GM23338 (cell line): ENCODE data around the gene PLCL1. TPM values are rescaled to one million over a fixed set of nuclear protein-coding genes. Genes with fewer than 3 reads are reported as not detected.

Source experiments
- EZH2 ChIP-seq: fragments of 200-600 bp; sonication (generic); IDR thresholded peaks from one replicate; pipeline ENCODE4 v1.8.0; 2017; ENCODE audit warnings: antibody characterized with exemption, mild to moderate bottlenecking, low read depth; ENCODE audit not compliant: unreplicated experiment
- EZH2phosphoT487 ChIP-seq: fragments of 200-600 bp; sonication (generic); IDR thresholded peaks from one replicate; pipeline ENCODE4 v1.8.1; 2018; ENCODE audit warnings: antibody characterized with exemption; ENCODE audit not compliant: unreplicated experiment
- NANOG ChIP-seq: IDR thresholded peaks from 2 replicates; pipeline ENCODE4 v1.6.1; 2016; ENCODE audit warnings: antibody characterized with exemption, borderline replicate concordance
- POLR2AphosphoS5 ChIP-seq: IDR thresholded peaks from 2 replicates; pipeline ENCODE4 v1.6.1; 2016; ENCODE audit warnings: antibody characterized with exemption, low read depth
- STAT1 ChIP-seq: IDR thresholded peaks from one replicate; pipeline ENCODE4 v1.6.1; 2016; ENCODE audit warnings: antibody characterized with exemption; ENCODE audit not compliant: unreplicated experiment
- ZNF114 ChIP-seq: fragments of 250-450 bp; sonication (Bioruptor Pico); IDR thresholded peaks from 2 replicates; pipeline ENCODE4 v1.5.0; 2020; ENCODE audit warnings: mild to moderate bottlenecking, moderate library complexity
- polyA plus RNA-seq: library from polyadenylated mRNA; unstranded; fragments of >200 nt; fragmentation: Nextera tagmentation; extraction: Ambion mirVana; gene quantifications from 2 replicates; pipeline ENCODE4 v1.2.1, GENCODE V29; 2016
- total RNA-seq: library from RNA; depleted of rRNA; stranded (reverse); fragments of >200 nt; shearing (Covaris generic); gene quantifications from 2 replicates; pipeline ENCODE4 v1.2.3, GENCODE V29; 2014
- TF ChIP-seq, protein P1 (sequence below): fragments of 250-450 bp; sonication (Bioruptor Pico); IDR thresholded peaks from 2 replicates; pipeline ENCODE4 v1.5.0; 2020; ENCODE audit warnings: mild to moderate bottlenecking, moderate library complexity
- TF ChIP-seq, protein P2 (sequence below), 2 experiments: fragments of 200-600 bp in 1 of 2; sonication (generic) in 1 of 2; conservative IDR thresholded peaks; 2 replicates each; pipeline versions ENCODE4 v1.5.1 to v1.6.1; 2016 to 2017; ENCODE audit warnings: antibody characterized with exemption in 2 of 2, low read depth in 2 of 2, mild to moderate bottlenecking in 2 of 2, moderate library complexity in 1 of 2
- TF ChIP-seq, protein P3 (sequence below): IDR thresholded peaks from one replicate; pipeline ENCODE4 v1.6.1; 2018; ENCODE audit warnings: antibody characterized with exemption; ENCODE audit not compliant: unreplicated experiment

PLCL1 gene
- total and polyA plus RNA-seq, 2 experiments from 2014 or later, result not detected

DNA sequence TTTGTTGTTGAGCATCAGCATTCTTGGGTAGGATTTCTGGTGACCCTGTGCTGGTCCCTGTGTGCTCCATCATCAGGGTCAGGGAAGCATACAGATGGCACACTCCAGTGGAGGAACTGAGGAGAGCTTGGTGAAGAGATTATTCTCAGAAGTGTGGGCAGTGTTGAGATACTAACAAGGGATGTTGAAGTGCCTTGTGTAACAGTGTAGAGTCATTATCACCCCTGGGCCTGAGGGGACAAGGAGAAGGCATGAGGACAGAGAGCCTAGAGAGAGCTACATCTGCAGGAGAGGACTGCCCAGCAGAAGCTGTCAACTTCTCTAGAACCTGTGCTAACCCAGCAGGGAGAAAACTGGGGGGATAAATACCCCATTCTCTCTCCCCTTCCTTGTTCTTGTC is 189.0 kb downstream of the PLCL1 start (continued):
- TF ChIP-seq, protein P1, sequence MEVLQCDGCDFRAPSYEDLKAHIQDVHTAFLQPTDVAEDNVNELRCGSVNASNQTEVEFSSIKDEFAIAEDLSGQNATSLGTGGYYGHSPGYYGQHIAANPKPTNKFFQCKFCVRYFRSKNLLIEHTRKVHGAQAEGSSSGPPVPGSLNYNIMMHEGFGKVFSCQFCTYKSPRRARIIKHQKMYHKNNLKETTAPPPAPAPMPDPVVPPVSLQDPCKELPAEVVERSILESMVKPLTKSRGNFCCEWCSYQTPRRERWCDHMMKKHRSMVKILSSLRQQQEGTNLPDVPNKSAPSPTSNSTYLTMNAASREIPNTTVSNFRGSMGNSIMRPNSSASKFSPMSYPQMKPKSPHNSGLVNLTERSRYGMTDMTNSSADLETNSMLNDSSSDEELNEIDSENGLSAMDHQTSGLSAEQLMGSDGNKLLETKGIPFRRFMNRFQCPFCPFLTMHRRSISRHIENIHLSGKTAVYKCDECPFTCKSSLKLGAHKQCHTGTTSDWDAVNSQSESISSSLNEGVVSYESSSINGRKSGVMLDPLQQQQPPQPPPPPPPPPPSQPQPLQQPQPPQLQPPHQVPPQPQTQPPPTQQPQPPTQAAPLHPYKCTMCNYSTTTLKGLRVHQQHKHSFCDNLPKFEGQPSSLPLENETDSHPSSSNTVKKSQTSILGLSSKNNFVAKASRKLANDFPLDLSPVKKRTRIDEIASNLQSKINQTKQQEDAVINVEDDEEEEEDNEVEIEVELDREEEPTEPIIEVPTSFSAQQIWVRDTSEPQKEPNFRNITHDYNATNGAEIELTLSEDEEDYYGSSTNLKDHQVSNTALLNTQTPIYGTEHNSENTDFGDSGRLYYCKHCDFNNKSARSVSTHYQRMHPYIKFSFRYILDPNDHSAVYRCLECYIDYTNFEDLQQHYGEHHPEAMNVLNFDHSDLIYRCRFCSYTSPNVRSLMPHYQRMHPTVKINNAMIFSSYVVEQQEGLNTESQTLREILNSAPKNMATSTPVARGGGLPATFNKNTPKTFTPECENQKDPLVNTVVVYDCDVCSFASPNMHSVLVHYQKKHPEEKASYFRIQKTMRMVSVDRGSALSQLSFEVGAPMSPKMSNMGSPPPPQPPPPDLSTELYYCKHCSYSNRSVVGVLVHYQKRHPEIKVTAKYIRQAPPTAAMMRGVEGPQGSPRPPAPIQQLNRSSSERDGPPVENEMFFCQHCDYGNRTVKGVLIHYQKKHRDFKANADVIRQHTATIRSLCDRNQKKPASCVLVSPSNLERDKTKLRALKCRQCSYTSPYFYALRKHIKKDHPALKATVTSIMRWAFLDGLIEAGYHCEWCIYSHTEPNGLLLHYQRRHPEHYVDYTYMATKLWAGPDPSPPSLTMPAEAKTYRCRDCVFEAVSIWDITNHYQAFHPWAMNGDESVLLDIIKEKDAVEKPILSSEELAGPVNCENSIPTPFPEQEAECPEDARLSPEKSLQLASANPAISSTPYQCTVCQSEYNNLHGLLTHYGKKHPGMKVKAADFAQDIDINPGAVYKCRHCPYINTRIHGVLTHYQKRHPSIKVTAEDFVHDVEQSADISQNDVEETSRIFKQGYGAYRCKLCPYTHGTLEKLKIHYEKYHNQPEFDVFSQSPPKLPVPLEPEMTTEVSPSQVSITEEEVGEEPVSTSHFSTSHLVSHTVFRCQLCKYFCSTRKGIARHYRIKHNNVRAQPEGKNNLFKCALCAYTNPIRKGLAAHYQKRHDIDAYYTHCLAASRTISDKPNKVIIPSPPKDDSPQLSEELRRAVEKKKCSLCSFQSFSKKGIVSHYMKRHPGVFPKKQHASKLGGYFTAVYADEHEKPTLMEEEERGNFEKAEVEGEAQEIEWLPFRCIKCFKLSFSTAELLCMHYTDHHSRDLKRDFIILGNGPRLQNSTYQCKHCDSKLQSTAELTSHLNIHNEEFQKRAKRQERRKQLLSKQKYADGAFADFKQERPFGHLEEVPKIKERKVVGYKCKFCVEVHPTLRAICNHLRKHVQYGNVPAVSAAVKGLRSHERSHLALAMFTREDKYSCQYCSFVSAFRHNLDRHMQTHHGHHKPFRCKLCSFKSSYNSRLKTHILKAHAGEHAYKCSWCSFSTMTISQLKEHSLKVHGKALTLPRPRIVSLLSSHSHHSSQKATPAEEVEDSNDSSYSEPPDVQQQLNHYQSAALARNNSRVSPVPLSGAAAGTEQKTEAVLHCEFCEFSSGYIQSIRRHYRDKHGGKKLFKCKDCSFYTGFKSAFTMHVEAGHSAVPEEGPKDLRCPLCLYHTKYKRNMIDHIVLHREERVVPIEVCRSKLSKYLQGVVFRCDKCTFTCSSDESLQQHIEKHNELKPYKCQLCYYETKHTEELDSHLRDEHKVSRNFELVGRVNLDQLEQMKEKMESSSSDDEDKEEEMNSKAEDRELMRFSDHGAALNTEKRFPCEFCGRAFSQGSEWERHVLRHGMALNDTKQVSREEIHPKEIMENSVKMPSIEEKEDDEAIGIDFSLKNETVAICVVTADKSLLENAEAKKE (CRISPR knock-in tag), result no peak
- TF ChIP-seq ZNF114 (CRISPR knock-in tag) (no peak), EZH2phosphoT487 (no peak), EZH2 (no peak), POLR2AphosphoS5 (no peak), STAT1 (no peak), NANOG (no peak)
- TF ChIP-seq, protein P2, sequence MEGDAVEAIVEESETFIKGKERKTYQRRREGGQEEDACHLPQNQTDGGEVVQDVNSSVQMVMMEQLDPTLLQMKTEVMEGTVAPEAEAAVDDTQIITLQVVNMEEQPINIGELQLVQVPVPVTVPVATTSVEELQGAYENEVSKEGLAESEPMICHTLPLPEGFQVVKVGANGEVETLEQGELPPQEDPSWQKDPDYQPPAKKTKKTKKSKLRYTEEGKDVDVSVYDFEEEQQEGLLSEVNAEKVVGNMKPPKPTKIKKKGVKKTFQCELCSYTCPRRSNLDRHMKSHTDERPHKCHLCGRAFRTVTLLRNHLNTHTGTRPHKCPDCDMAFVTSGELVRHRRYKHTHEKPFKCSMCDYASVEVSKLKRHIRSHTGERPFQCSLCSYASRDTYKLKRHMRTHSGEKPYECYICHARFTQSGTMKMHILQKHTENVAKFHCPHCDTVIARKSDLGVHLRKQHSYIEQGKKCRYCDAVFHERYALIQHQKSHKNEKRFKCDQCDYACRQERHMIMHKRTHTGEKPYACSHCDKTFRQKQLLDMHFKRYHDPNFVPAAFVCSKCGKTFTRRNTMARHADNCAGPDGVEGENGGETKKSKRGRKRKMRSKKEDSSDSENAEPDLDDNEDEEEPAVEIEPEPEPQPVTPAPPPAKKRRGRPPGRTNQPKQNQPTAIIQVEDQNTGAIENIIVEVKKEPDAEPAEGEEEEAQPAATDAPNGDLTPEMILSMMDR (conservative IDR thresholded peaks at IDR 0.05; ENCODE audit: low read depth in 2 of 2), result no peak
- TF ChIP-seq, protein P3, sequence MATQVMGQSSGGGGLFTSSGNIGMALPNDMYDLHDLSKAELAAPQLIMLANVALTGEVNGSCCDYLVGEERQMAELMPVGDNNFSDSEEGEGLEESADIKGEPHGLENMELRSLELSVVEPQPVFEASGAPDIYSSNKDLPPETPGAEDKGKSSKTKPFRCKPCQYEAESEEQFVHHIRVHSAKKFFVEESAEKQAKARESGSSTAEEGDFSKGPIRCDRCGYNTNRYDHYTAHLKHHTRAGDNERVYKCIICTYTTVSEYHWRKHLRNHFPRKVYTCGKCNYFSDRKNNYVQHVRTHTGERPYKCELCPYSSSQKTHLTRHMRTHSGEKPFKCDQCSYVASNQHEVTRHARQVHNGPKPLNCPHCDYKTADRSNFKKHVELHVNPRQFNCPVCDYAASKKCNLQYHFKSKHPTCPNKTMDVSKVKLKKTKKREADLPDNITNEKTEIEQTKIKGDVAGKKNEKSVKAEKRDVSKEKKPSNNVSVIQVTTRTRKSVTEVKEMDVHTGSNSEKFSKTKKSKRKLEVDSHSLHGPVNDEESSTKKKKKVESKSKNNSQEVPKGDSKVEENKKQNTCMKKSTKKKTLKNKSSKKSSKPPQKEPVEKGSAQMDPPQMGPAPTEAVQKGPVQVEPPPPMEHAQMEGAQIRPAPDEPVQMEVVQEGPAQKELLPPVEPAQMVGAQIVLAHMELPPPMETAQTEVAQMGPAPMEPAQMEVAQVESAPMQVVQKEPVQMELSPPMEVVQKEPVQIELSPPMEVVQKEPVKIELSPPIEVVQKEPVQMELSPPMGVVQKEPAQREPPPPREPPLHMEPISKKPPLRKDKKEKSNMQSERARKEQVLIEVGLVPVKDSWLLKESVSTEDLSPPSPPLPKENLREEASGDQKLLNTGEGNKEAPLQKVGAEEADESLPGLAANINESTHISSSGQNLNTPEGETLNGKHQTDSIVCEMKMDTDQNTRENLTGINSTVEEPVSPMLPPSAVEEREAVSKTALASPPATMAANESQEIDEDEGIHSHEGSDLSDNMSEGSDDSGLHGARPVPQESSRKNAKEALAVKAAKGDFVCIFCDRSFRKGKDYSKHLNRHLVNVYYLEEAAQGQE, result no peak
